ENCODE data around the gene TP73. TPM values are rescaled to one million over a fixed set of nuclear protein-coding genes. Genes with fewer than 3 reads are reported as not detected.
A peak's percentile ranks its signal among the peaks of the same experiment; 100 is the strongest.

Gene TP73
- total RNA-seq, 1 experiment from 2014 or later, result 1.6 TPM

DNA sequence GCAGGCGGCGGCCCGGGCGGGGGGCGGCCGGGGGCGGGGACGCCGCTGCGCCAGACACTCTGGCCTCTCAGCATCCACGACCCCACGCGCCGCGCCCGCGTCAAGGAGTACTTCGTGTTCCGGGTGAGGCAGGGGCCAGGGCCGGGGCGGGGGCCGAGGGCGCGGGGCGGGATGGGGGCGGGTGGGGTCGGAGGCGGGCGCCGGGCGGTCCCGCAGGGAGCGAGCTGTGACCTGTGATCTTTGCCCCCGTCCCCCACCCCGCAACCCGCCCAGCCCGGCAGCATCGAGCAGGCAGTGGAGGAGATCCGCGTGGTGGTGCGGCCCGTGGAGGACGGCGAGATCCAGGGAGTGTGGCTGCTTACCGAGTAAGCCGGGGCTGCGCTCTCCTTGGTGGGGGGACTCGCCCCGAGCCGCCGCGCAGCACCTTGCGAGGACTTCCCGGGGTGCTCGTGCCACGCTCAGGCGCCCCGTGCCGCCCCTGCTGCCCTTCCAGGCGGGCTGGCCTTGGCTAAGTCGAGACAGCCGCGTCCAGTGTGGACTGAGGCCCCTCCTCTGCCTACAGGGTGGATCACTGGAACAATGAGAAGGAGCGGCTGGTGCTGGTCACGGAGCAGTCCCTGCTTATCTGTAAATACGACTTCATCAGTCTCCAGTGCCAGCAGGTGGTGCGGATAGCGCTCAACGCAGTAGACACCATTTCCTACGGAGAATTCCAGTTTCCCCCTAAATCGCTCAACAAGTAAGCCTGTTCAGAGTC, 27.0 kb upstream of the TP73 start:
- H3K36me3 ChIP-seq (replicated peaks; ENCODE audit: control insufficient read depth, insufficient read depth, low read length), result peaks cover 1% of the 10 kb centered on the region
- H3K4me3 ChIP-seq (ENCODE audit: insufficient read depth, low read depth, low read length), result peak overlapping the region; percentile 73
- DNase-seq, result peak; percentile 85
- H3K27me3 ChIP-seq (ENCODE audit: control insufficient read depth, insufficient read depth, low read length), result peaks cover 4% of the 10 kb centered on the region

DNA sequence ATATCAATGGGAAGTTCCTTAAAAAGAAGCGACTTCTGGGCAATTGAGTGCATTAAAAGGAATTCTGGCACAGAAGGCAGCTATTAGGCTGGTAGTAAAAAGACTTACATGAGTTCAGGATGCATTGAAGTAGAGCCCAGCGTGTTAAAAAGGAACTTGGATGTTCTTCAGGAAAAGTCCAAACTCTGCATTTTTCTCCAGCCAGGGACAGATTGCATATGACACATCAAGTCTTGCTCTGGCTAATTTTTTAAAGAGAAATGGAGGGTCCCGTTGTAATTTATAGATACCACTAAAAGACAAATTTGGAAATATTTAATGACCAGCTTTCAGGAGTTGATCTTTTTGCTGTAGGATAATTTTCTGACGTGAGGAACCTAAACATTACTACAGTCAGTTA, 26.3 kb upstream of the TP73 start:
- peaks cover 1% of the 10 kb centered on the region for H3K36me3 ChIP-seq (replicated peaks; ENCODE audit: control insufficient read depth, insufficient read depth, low read length)
- peaks cover 2% of the 10 kb centered on the region; the same call in 1 of the 2 replicates for H3K27me3 ChIP-seq (ENCODE audit: control insufficient read depth, insufficient read depth, low read length)
- H3K4me3 ChIP-seq (ENCODE audit: insufficient read depth, low read depth, low read length), result no peak overlapping the region; the same call in 1 of the 2 replicates
- DNase-seq, result no peak

DNA sequence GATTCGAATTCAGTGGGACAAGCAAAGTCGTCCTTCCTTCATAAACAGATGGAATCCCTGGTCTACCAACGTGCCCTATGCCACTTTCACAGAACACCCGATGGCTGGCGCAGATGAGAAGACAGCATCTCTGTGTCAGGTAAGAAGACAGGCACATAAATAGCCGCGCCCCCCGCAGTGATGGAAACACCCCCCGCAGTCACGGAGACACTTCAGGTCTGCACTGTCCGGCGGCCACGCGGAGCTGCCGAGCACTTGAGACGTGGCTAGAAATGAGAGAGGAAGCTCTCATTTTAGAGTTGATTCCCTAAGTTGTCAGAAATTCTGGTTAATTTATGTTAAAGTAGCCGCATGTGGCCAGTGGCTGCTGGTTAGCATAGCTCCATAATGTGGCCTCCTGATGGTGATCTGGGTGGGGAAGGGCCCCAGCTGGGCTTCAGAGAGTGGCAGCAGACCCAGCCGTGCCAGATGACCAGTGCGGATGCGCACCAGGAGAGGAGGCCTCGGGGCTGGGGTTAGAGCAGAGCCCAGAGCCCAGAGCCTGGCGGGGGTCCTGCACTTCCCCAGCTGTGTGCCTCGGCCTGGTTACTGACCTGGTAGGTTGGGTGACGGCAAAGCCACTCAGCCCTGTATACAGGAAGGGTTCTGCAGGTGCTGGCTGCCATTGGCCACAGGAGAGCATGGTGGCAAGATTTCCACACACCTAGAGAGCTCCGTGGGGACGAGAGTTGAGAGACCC, 24.6 kb upstream of the TP73 start:
- Histone ChIP-seq H3K36me3 (replicated peaks; ENCODE audit: control insufficient read depth, insufficient read depth, low read length) (peaks cover 1% of the 10 kb centered on the region), H3K4me3 (ENCODE audit: insufficient read depth, low read depth, low read length) (no peak overlapping the region), H3K27me3 (ENCODE audit: control insufficient read depth, insufficient read depth, low read length) (peaks cover 2% of the 10 kb centered on the region; the same call in 1 of the 2 replicates)
- DNase-seq, result no peak

DNA sequence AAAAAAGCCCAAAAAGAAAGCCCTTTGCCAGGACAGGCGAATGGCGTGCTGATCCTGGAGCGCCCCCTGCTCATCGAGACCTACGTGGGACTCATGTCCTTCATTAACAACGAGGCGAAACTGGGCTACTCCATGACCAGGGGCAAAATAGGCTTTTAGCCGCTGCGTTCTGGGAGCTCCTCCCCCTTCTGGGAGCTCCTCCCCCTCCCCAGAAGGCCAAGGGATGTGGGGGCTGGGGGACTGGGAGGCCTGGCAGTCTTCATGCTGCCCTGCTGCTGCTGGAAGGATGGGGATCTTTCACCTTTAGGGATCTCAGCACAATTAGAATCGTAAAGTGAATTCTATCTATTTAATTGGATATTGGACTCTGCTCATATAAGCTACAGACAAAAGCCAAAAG, 23.9 kb upstream of the TP73 start:
- Histone ChIP-seq H3K27me3 (ENCODE audit: control insufficient read depth, insufficient read depth, low read length) (peaks cover under 1% of the 10 kb centered on the region; the same call in 1 of the 2 replicates), H3K36me3 (replicated peaks; ENCODE audit: control insufficient read depth, insufficient read depth, low read length) (peaks cover 1% of the 10 kb centered on the region), H3K4me3 (ENCODE audit: insufficient read depth, low read depth, low read length) (no peak overlapping the region)
- no peak for DNase-seq

DNA sequence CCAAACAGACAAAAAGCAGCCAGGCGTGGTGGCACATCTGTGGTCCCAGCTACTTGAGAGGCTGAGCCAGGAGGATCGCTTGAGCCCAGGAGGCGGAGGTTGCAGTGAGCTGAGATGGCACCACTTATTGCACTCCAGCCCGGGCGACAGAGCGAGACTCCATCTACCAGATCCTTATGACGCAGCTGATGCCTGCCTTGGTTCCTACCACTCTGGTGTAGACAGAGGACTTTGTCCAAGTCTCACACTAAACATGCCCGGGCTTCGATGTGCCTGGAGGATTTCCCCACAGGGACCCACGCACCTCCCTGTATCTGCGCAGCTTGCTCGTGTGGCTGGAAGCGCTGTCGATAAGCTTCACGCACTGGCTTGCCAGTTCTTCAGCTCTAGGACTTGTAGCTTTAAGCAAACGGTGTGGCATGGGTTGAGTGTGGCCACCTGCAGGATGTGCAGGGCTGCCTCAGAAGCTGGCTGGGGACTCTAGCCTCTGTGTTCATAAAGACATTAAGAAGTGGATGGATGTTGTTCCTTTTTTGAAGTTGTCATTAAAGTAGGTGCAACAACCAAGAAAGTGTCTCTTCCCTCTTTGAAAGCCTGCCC, 22.7 kb upstream of the TP73 start:
- H3K27me3 ChIP-seq (ENCODE audit: control insufficient read depth, insufficient read depth, low read length), result no peaks in the 10 kb centered on the region
- no peak overlapping the region for H3K4me3 ChIP-seq (ENCODE audit: insufficient read depth, low read depth, low read length)
- peaks cover 4% of the 10 kb centered on the region for H3K36me3 ChIP-seq (replicated peaks; ENCODE audit: control insufficient read depth, insufficient read depth, low read length)
- DNase-seq, result no peak

DNA sequence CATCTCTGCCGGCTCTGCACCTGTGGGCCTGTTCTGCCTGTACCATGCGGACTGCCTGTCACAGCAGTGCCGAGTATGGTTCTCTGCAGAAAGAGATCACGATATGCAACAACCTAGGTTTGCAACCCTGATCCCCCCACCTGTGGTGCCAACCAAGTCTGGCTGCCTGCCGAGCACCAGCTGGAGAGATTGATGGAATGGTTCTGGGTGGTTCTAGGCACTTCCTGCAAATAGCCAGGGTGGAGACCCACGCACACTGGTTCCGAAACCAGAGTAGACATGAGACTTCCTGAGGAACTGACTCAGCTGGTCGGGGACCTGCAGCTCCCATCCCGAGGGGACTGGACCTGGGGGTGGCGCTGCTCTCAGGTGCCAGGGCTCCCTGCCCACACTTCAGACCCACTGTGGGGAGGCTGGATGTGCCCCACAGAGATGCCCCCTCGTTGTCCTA, 22.1 kb upstream of the TP73 start:
- Histone ChIP-seq H3K27me3 (ENCODE audit: control insufficient read depth, insufficient read depth, low read length) (no peaks in the 10 kb centered on the region), H3K36me3 (replicated peaks; ENCODE audit: control insufficient read depth, insufficient read depth, low read length) (peaks cover 6% of the 10 kb centered on the region), H3K4me3 (ENCODE audit: insufficient read depth, low read depth, low read length) (no peak overlapping the region)
- no peak for DNase-seq

DNA sequence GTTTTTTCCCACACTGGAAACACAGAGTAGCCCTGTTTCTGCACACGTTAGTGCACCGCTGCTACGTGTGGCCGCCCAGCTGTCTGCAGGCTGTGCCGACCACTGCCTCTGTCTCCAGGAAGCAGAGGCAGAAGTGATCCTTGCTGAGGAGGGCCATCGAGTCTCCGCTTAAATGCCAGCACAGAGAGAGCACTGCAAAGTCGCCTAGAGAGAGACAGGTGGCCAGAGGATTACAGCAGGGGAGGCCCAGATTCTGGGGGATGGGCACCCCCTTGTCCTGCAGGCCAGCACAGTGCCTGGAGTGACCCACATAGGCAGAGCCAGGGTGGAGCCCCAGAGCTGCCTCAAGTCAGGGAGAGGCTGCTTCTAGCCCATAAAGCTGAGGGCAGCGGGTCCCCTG, 21.4 kb upstream of the TP73 start:
- peaks cover 7% of the 10 kb centered on the region for H3K36me3 ChIP-seq (replicated peaks; ENCODE audit: control insufficient read depth, insufficient read depth, low read length)
- no peak for DNase-seq
- H3K4me3 ChIP-seq (ENCODE audit: insufficient read depth, low read depth, low read length), result no peak overlapping the region
- no peaks in the 10 kb centered on the region for H3K27me3 ChIP-seq (ENCODE audit: control insufficient read depth, insufficient read depth, low read length)

DNA sequence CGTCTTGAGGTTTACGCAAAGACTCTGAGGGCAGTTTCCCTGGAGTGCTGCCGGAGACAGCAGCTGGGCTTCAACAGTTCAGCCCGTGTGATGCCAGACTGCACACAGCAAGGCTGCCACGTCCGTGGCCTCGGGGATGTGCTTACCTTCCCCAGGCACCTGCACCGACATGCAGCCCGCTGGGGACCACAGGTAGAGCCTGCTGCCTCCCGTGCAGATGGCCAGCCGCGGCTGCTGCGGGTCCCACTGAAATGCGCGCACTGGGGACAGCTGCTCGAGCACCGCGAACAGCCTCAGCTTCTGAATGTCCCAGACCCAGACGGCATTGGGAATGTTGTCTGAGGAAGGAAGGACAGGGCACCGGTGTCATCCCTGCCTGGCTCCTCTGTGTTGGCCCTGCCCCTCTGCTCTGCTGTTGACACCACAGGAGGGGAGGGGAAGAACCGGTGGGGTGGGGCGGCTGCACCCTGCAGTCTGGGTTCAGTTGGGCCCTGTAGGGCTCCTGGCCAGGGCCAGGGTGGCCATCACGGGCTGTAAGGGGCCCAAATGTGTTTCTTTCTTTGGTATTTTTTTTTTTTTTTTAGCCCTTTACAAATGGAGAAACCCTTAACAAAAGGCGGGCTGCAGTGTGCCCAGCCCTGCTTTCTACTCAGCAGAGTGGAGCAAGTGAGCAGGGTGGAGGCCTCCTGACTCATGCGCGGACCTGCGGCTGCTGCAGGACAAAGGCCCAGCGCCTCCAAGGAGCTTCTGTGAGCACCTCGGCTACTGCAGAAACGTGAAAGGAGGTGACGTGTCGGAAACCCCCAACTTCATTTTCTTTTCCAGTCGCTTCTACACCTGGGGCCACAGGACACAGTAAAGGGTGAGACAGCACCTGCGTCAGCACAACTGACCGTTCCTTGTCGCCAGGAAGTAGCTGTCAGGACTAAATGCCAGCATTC, 20.7 kb upstream of the TP73 start:
- DNase-seq, result peak; percentile 85
- H3K27me3 ChIP-seq (ENCODE audit: control insufficient read depth, insufficient read depth, low read length), result no peaks in the 10 kb centered on the region
- peaks cover 9% of the 10 kb centered on the region for H3K36me3 ChIP-seq (replicated peaks; ENCODE audit: control insufficient read depth, insufficient read depth, low read length)
- no peak overlapping the region for H3K4me3 ChIP-seq (ENCODE audit: insufficient read depth, low read depth, low read length)

DNA sequence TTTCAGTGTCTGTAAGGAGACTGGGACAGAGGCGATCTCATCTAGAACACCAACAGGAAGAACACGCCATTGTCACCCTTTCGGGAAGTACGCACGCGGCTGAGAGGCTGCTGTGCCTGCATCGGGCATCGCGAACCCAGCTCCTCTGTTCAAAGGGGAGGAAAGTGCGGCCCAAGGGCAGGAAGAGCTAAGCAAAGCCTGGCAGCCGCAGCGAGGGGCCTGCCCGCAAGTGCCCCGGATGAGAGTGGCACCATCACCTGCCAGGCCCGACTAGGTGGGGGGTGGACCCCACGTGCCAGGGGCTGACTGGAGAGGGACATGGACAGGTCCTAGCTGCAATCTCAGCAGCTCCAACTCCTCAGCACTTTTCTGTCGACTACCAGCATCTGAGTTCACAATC, 20.0 kb upstream of the TP73 start:
- Histone ChIP-seq H3K4me3 (ENCODE audit: insufficient read depth, low read depth, low read length) (no peak overlapping the region), H3K36me3 (replicated peaks; ENCODE audit: control insufficient read depth, insufficient read depth, low read length) (peaks cover 10% of the 10 kb centered on the region), H3K27me3 (ENCODE audit: control insufficient read depth, insufficient read depth, low read length) (no peaks in the 10 kb centered on the region)
- no peak for DNase-seq

DNA sequence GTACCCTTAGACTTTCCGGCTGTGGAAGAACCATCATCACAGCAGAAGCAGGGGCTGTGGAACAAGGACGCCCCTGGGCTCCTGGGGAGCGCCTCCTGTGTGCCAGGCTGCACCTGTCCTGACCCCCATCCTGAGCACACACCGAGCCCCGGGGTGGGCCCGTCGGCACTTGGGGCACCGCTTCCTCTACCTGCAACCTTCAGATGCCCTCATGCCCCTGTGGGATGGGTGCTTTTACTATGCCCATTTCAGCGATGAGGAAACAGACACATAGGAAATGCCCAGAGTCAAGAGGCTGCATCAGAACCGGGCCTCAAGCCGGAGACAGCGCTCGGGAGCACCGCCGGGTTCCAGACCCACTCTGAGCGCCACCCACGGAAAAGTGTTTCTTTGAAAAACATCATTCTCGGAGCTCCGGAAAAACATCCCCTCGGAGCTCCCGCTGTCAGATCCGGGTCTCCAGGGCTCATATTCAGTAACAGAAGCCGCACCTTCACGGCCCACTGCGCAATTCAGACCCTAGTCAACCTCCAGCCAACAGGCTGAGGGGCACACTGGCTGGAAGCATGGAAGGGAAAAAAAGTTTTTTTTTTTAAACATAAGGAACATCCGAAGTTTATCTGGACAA, 19.5 kb upstream of the TP73 start:
- Histone ChIP-seq H3K4me3 (ENCODE audit: insufficient read depth, low read depth, low read length) (no peak overlapping the region), H3K36me3 (replicated peaks; ENCODE audit: control insufficient read depth, insufficient read depth, low read length) (peaks cover 10% of the 10 kb centered on the region), H3K27me3 (ENCODE audit: control insufficient read depth, insufficient read depth, low read length) (no peaks in the 10 kb centered on the region)
- DNase-seq, result no peak

DNA sequence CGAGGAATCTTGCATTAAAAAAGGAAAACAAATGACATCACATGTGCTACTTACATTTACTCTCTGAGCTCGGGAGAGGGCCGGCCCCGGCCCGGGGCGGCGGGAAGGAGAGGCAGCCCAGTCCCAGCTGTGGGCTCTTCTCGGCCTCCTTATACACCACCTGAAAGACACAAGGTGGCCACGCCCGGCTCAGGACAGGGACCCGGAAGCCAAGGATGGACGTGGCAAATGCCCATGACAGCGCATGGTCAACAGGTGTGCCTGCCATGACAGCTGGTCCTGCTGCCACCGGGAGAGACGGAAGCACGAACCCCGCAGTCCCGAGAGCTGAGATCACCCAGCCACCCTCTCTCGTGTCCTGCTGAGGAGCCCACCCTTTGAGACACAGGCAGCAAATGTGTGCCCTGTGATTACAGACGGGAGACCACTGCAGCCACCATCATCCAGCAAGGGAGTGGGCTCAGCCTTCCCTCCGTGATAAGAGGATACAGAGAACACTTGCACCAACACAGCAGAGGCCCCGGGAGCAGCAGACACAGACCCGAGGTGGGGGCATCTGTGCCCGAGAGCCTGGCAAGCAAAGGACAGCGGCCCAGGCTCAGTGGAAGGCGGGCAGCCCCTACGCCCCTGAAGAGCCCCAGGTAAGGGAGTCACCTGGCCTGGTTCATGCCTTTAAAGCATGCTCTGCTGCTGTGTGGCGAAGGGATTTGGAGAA, 18.8 kb upstream of the TP73 start:
- Histone ChIP-seq H3K36me3 (replicated peaks; ENCODE audit: control insufficient read depth, insufficient read depth, low read length) (peaks cover 11% of the 10 kb centered on the region), H3K4me3 (ENCODE audit: insufficient read depth, low read depth, low read length) (no peak overlapping the region), H3K27me3 (ENCODE audit: control insufficient read depth, insufficient read depth, low read length) (no peaks in the 10 kb centered on the region)
- no peak for DNase-seq

DNA sequence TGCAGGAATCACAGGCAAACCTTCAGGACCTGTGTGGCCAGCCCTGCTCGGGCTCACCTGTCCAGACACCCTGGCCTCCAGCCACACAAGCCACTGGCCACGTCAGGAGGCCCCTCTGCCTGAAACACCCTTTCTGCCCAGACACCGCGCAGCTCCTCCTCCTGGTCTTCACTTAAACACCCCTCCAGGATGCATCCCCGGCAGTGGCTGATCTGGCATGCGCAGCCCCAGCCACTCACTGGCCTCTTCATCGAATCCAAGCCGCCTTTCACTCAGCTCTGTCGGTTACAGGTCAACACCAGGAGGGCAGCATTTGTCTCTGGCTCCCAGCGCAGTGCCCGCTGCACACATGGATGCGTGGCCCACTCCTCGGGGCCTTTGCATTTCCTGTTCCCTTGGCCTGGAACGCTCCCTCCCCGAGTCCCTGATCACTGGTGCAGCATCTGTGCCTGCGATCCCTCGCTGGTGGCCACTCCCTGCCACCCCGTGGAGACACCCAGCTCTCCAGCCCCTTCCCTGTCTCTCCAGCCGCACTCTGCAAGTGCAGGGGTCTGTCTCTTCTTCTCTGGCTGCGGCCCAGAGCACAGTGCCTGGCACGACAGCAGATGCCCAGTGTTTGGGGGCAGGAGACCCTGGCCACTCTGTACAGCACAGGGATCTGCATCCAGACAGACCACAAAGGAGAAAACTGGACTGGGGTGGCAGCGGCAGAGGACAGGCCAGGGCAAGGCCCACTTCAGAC, 18.1 kb upstream of the TP73 start:
- peaks cover 11% of the 10 kb centered on the region for H3K36me3 ChIP-seq (replicated peaks; ENCODE audit: control insufficient read depth, insufficient read depth, low read length)
- DNase-seq, result no peak

DNA sequence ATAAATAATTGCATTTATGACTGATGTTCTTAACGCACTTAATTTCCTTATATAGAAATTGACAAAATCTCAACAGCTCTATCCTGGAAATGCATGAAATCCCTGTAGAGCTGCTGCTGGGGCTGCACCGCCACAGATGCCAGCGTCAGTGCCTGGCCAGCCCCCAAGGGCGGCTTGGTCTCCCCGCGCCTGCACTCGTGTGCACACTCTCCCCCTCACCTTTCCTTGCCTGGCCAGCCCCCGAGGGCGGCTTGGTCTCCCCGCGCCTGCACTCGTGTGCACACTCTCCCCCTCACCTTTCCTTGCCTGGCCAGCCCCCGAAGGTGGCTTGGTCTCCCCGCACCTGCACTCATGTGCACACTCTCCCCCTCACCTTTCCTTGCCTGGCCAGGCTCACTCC, 16.2 kb upstream of the TP73 start:
- no peak for DNase-seq
- Histone ChIP-seq H3K36me3 (replicated peaks; ENCODE audit: control insufficient read depth, insufficient read depth, low read length) (peaks cover 11% of the 10 kb centered on the region), H3K27me3 (ENCODE audit: control insufficient read depth, insufficient read depth, low read length) (no peaks in the 10 kb centered on the region), H3K4me3 (ENCODE audit: insufficient read depth, low read depth, low read length) (no peak overlapping the region)

More for the DNA sequence above, 18.1 kb upstream of the TP73 start:
- Histone ChIP-seq H3K4me3 (ENCODE audit: insufficient read depth, low read depth, low read length) (no peak overlapping the region), H3K27me3 (ENCODE audit: control insufficient read depth, insufficient read depth, low read length) (no peaks in the 10 kb centered on the region)
